GM18907 (cell line): ENCODE measurements around the gene RNF167.
A peak's percentile ranks its signal among the peaks of the same experiment; 100 is the strongest.

Experiments used
- ATAC-seq: cut with Tn5 transposase; IDR thresholded peaks from one replicate; pipeline ENCODE4 v1.9.1; 2021; ENCODE audit warnings: mild to moderate bottlenecking, moderate library complexity; ENCODE audit not compliant: unreplicated experiment

RNF167 gene

GRCh38 chr17:4972752-4973151 lies 32.7 kb downstream of the RNF167 start:
- no peak for ATAC-seq

- ATAC-seq = no peak
Observed at GRCh38 chr17:4973256-4974114, 33.4 kb downstream of the RNF167 start.

GRCh38 chr17:4974115-4974670 lies 34.1 kb downstream of the RNF167 start:
- no peak for ATAC-seq

- ATAC-seq = no peak
Observed at GRCh38 chr17:4978726-4979125, 38.7 kb downstream of the RNF167 start.

GRCh38 chr17:4980644-4981216 lies 40.7 kb downstream of the RNF167 start:
- no peak for ATAC-seq

- no peak for ATAC-seq
Observed at GRCh38 chr17:4982305-4982704, 42.2 kb downstream of the RNF167 start.

GRCh38 chr17:4986403-4986802 lies 46.3 kb downstream of the RNF167 start:
- ATAC-seq = no peak

GRCh38 chr17:4986951-4987766 lies 47.1 kb downstream of the RNF167 start, which contains the start of gene CAMTA2:
Gene CAMTA2 (minus strand): TSS chr17:4987675. CDS start chr17:4986222, 1,453 bp downstream.
- ATAC-seq = peak; percentile 63

GRCh38 chr17:4987767-4988567 lies 47.9 kb downstream of the RNF167 start:
- ATAC-seq = peak; percentile 16

GRCh38 chr17:4994081-4994595 lies 54.1 kb downstream of the RNF167 start:
- ATAC-seq = no peak
